Heart left ventricle (tissue), 16 donors: ENCODE measurements around the gene SMOC2. TPM values are rescaled to one million over a fixed set of nuclear protein-coding genes. Genes with fewer than 3 reads are reported as not detected.

ENCODE experiments used
- ATAC-seq, 4 donors: fragments of 200-7000 bp; cut with Tn5 transposase; one replicate each; pipeline ENCODE4 v1.9.1; 2020 to 2022; ENCODE audit warnings: moderate library complexity in 4 of 4, mild to moderate bottlenecking in 3 of 4, moderate number of reproducible peaks in 1 of 4
- DNase-seq, 5 donors: peaks; one replicate each; pipeline ENCODE4 v3.0.0-alpha.2; 2020
- H3K27ac ChIP-seq, 12 donors: fragments of 200-600 bp; sonication (generic) in 4 of 12; one replicate each; pipeline versions ENCODE4 v1.5.0 to v1.8.0; 2016 to 2022; ENCODE audit warnings: mild to moderate bottlenecking in 2 of 12
- H3K27me3 ChIP-seq, 9 donors: fragments of 200-600 bp; sonication (generic) in 2 of 9; one replicate each; pipeline versions ENCODE4 v1.5.1 to v1.8.0; 2016 to 2022; ENCODE audit warnings: mild to moderate bottlenecking in 3 of 9
- H3K36me3 ChIP-seq, 9 donors: fragments of 200-600 bp; sonication (generic) in 2 of 9; one replicate each; pipeline versions ENCODE4 v1.5.0 to v1.8.0; 2018 to 2022; ENCODE audit warnings: mild to moderate bottlenecking in 2 of 9
- H3K4me1 ChIP-seq, 12 donors: fragments of 200-600 bp; sonication (generic) in 4 of 12; one replicate each; pipeline versions ENCODE4 v1.5.0 to v1.8.0; 2016 to 2022; ENCODE audit warnings: mild to moderate bottlenecking in 3 of 12
- H3K4me3 ChIP-seq, 12 donors: fragments of 200-600 bp; sonication (generic) in 4 of 12; one replicate each; pipeline versions ENCODE4 v1.5.0 to v1.8.0; 2017 to 2022; ENCODE audit warnings: mild to moderate bottlenecking in 9 of 12, moderate library complexity in 4 of 12
- H3K9me3 ChIP-seq, 12 donors: fragments of 200-600 bp; sonication (generic) in 4 of 12; one replicate each; pipeline versions ENCODE4 v1.5.0 to v1.8.0; 2016 to 2022; ENCODE audit warnings: mild to moderate bottlenecking in 1 of 12
- CTCF ChIP-seq, 12 donors: fragments of 200-600 bp; sonication (generic) in 4 of 12; IDR thresholded peaks; one replicate each; pipeline versions ENCODE4 v1.5.0 to v1.8.0; 2018 to 2022; ENCODE audit warnings: antibody characterized with exemption in 12 of 12, mild to moderate bottlenecking in 5 of 12
- POLR2A ChIP-seq, 2 donors: fragments of 450-650 bp; IDR thresholded peaks; one replicate each; pipeline ENCODE4 v1.6.1; 2017; ENCODE audit warnings: antibody characterized with exemption in 2 of 2, mild to moderate bottlenecking in 2 of 2, moderate library complexity in 2 of 2
- WGBS, 4 donors: extraction: QIAGEN DNeasy Blood & Tissue Kit in 2 of 4; methylation state at CpG; one replicate each; pipeline versions ENCODE4 v1.1.5 to v1.1.7; 2013 to 2018; 5-methylcytosine and 5-hydroxymethylcytosine counted together
- intact Hi-C, 10 donors: fragments of 100-400 bp; cut with DNase I; formaldehyde crosslinking; loops; one replicate each; pipeline versions ENCODE4 v1.11.1 to v1.14.2; 2022
- polyA plus RNA-seq, 2 donors: library from polyadenylated mRNA; stranded (reverse); fragments of 200-250 nt; gene quantifications; one replicate each; pipeline ENCODE4 v1.2.3, GENCODE V29; 2013
- total RNA-seq, 9 donors: library from RNA; depleted of rRNA in 2 of 9; stranded (reverse); fragments of >200 nt in 2 of 9; fragmentation: NEBNext Ultra II Directional in 3 of 9; extraction: Animal tissue kit (Norgen Biotek cat#: 25700) in 3 of 9; gene quantifications; one replicate each; pipeline versions ENCODE4 v1.1.0 to v1.2.4, GENCODE V29; 2016 to 2023
- donor health status: ischemic (EF 13 %, LVEDD 7.1; RV severe dilation, severe dysfunction).
- donor health status: healthy with polysubstance abuse.
- donor health status: DM: no; HTN: yes; CAD: no.
- donor health status: DM: no; HTN: no; CAD: no.
- donor health status: ischemic (EF 25% LVEDD 6.9; RV normal size, moderate dysfunction).
- donor health status: ischemic (EF 25% LVEDD 5.7; RV mildly dilated, moderate dysfunction).
- donor health status: healthy.
- donor health status: DM: yes; HTN: yes; CAD: no.
- donor health status: ischemic (EF 35%, LVEDD 5.7; RV mildly dilated, moderate dysfunction).
- donor health status: nonischemic (EF 11% LVEDD 7.7; RV severe dilation, severe dysfunction).
- donor health status: DM: yes; HTN: yes; CAD: no.
- donor health status: PGD.
- donor health status: ischemic (EF 29% LVEDD 5.4; RV normal size, mild dysfunction).
- donor health status: nonischemic (EF 23%, LVEDD 6.1; RV moderate dilation, normal function).

The SMOC2 gene
- total and polyA plus RNA-seq, 11 donors = 5.9 to 44.2 (median 15.7) TPM

DNA sequence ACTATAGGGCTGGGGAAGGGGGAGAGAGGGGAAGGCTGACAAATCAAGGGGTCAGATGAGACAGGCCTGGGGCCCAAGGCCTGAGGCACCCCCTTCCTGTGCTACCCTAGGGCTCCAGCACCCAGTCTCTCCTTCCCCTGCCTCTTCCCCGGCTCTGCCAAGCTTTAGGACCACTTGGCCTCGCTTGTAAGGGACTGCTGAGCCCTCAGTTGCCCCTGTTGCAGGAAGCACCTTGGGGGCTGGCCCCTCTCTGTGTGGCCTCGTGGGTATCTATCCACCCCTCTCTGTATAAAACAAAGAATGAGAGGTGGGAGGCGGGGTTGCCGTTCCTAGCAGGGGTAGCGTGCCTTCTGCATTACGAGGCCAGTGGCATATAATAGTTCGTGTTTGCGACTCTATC, 21.4 kb upstream of the SMOC2 start:
- H3K4me3 ChIP-seq = no peak overlapping the region
- WGBS, 4 donors = 83 to 90% (median 86%) methylated on average over 9 of the region's 9 CpGs

GRCh38 chr6:168420084-168420483, 20.9 kb upstream of the SMOC2 start:
- no peak for TF ChIP-seq POLR2A (IDR thresholded peaks at IDR 0.05)
- no peak for TF ChIP-seq CTCF (IDR thresholded peaks at IDR 0.05)
- ATAC-seq = no peak
- H3K9me3 ChIP-seq = no peaks in the 10 kb centered on the region
- no peak overlapping the region for H3K4me3 ChIP-seq
- H3K27me3 ChIP-seq = no peaks in the 10 kb centered on the region
- 93 to 96% (median 94%) methylated on average over 9 of the region's 9 CpGs for WGBS, 4 donors
- DNase-seq = no peak
- no peak overlapping the region for H3K27ac ChIP-seq
- intact Hi-C loops = no loop called here
- H3K36me3 ChIP-seq = no peaks in the 10 kb centered on the region
- peaks cover 0 to 30% (median 3%) of the 10 kb centered on the region in 12 donors for H3K4me1 ChIP-seq

More for the DNA sequence above, 21.4 kb upstream of the SMOC2 start:
- no peak for DNase-seq
- Histone ChIP-seq H3K27ac (no peak overlapping the region), H3K4me1 (peaks cover 0 to 35% (median 3%) of the 10 kb centered on the region in 12 donors), H3K27me3 (no peaks in the 10 kb centered on the region), H3K36me3 (no peaks in the 10 kb centered on the region), H3K9me3 (no peaks in the 10 kb centered on the region)
- TF ChIP-seq CTCF (IDR thresholded peaks at IDR 0.05) (no peak), POLR2A (IDR thresholded peaks at IDR 0.05) (no peak)
- intact Hi-C loops = no loop called here
- no peak for ATAC-seq

DNA sequence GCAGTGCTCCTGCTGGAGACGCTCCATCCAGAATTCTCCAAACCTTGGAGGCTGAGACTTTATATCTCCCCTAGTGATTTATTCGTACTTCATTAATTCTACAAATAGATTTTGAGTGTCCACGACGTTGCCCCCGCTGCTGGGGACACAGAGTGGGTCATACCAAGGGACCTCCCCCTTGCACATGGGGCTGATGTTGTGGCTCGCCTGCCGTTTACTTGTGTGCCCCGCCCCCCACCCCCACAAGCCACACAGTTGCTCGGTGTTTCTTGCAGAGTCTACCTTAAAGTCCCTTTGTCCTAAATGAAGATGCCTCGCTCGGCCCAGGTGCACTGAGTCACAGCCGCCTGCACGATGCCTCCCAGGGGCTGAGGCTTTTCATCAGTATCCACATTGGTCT, 20.3 kb upstream of the SMOC2 start:
- no peaks in the 10 kb centered on the region for H3K36me3 ChIP-seq
- 84 to 90% (median 87%) methylated on average over 13 of the region's 13 CpGs for whole genome bisulfite sequencing, 4 donors
- H3K4me3 ChIP-seq = no peak overlapping the region
- intact Hi-C loops = no loop called here
- no peaks in the 10 kb centered on the region for H3K9me3 ChIP-seq
- DNase-seq (no peak), ATAC-seq (no peak)
- no peaks in the 10 kb centered on the region for H3K27me3 ChIP-seq
- H3K4me1 ChIP-seq = peaks cover 0 to 24% (median 3%) of the 10 kb centered on the region in 12 donors
- no peak overlapping the region for H3K27ac ChIP-seq
- TF ChIP-seq CTCF (IDR thresholded peaks at IDR 0.05) (no peak), POLR2A (IDR thresholded peaks at IDR 0.05) (no peak)

- no peaks in the 10 kb centered on the region for H3K9me3 ChIP-seq
- 82 to 86% (median 85%) methylated on average over 8 of the region's 8 CpGs for WGBS, 4 donors
- H3K36me3 ChIP-seq = no peaks in the 10 kb centered on the region
- ATAC-seq (no peak), DNase-seq (no peak)
- H3K4me3 ChIP-seq = no peak overlapping the region
- intact Hi-C loops = no loop called here
- H3K4me1 ChIP-seq = peaks cover 0 to 5% (median 0%) of the 10 kb centered on the region in 12 donors
- peaks cover 0 to 15% (median 0%) of the 10 kb centered on the region in 9 donors for H3K27me3 ChIP-seq
- TF ChIP-seq POLR2A (IDR thresholded peaks at IDR 0.05) (no peak), CTCF (IDR thresholded peaks at IDR 0.05) (no peak)
- no peak overlapping the region for H3K27ac ChIP-seq
Observed at GRCh38 chr6:168427184-168427583, 13.8 kb upstream of the SMOC2 start.
